B cell (primary cell): Measurements from ENCODE around the gene ANXA1. TPM values are rescaled to one million over a fixed set of nuclear protein-coding genes. Genes with fewer than 3 reads are reported as not detected.

Experiments
- ATAC-seq: fragments of 200-7000 bp; cut with Tn5 transposase; one replicate; pipeline ENCODE4 v1.10.0; 2021; ENCODE audit warnings: low read depth, mild to moderate bottlenecking, moderate number of reproducible peaks, moderate library complexity
- CTCF ChIA-PET: fragments of 350-600 bp; sonication (Branson Sonifier 250); formaldehyde crosslinking; loops from one replicate; lab custom pipeline; 2021; ENCODE audit warnings: antibody characterized with exemption, inconsistent platforms; lab: Charles Lee
- POLR2A ChIA-PET: fragments of 350-600 bp; sonication (Branson Sonifier 250); formaldehyde crosslinking; loops from one replicate; lab custom pipeline; 2021; ENCODE audit warnings: antibody characterized with exemption; lab: Charles Lee
- DNase-seq: peaks from one replicate; pipeline ENCODE4 v3.0.0; 2013
- H2AFZ ChIP-seq: 2 replicates; pipeline ENCODE4 v1.6.1; 2012; ENCODE audit warnings: mild to moderate bottlenecking, low read depth, low read length; ENCODE audit not compliant: insufficient read depth, poor library complexity, severe bottlenecking
- H3K27ac ChIP-seq, 2 donors: 1 replicate in 1 of 2; 2 replicates in 1 of 2; pipeline ENCODE4 v1.5.1; 2012 to 2013; ENCODE audit warnings: low read length in 2 of 2, mild to moderate bottlenecking in 2 of 2, moderate library complexity in 1 of 2
- H3K27me3 ChIP-seq, 4 experiments: fragments of 200-600 bp in 1 of 4; sonication (generic) in 1 of 4; replicated peaks in 1 of 4; 1 replicate in 2 of 4; 2 replicates in 2 of 4; pipeline versions ENCODE4 v1.6.1 to v1.7.0; 2013 to 2016; ENCODE audit warnings: low read length in 3 of 4, mild to moderate bottlenecking in 2 of 4, mixed read lengths in 1 of 4, moderate library complexity in 1 of 4; ENCODE audit not compliant: insufficient read depth in 4 of 4, control insufficient read depth in 3 of 4; ENCODE audit errors: control extremely low read depth in 1 of 4
- H3K36me3 ChIP-seq, 2 experiments: replicated peaks in 1 of 2; 1 replicate in 1 of 2; 2 replicates in 1 of 2; pipeline versions ENCODE4 v1.6.1 to v1.7.1; 2013; ENCODE audit warnings: low read length in 1 of 2; ENCODE audit not compliant: insufficient read depth in 2 of 2, control insufficient read depth in 1 of 2; ENCODE audit errors: control extremely low read depth in 1 of 2, extremely low read depth in 1 of 2
- H3K4me1 ChIP-seq, 2 donors: fragments of 200-600 bp in 1 of 2; sonication (generic) in 1 of 2; 1 replicate in 1 of 2; 2 replicates in 1 of 2; pipeline versions ENCODE4 v1.5.1 to v1.6.1; 2013 to 2017; ENCODE audit warnings: low read length in 2 of 2; ENCODE audit not compliant: control insufficient read depth in 2 of 2, insufficient read depth in 2 of 2
- H3K4me2 ChIP-seq: replicated peaks from 2 replicates; pipeline ENCODE3; 2012; ENCODE audit warnings: mild to moderate bottlenecking, low read depth, low read length; ENCODE audit not compliant: poor library complexity, severe bottlenecking
- H3K4me3 ChIP-seq, 5 experiments: fragments of 200-600 bp in 1 of 5; sonication (generic) in 1 of 5; 1 replicate in 3 of 5; 2 replicates in 2 of 5; pipeline versions ENCODE4 v1.5.1 to v1.7.0; 2011 to 2016; ENCODE audit warnings: low read length in 4 of 5, mild to moderate bottlenecking in 4 of 5, low read depth in 2 of 5, control low read depth in 1 of 5, moderate library complexity in 1 of 5; ENCODE audit not compliant: insufficient read depth in 1 of 5; ENCODE audit errors: control extremely low read depth in 1 of 5, extremely low read depth in 1 of 5
- H3K79me2 ChIP-seq: fragments of 200-600 bp; sonication (generic); one replicate; pipeline ENCODE4 v1.6.0; 2016; ENCODE audit warnings: low read length; ENCODE audit not compliant: control insufficient read depth, insufficient read depth
- H3K9ac ChIP-seq: fragments of 200-600 bp; sonication (generic); 2 replicates; pipeline ENCODE4 v1.6.1; 2017; ENCODE audit warnings: mild to moderate bottlenecking, low read length, moderate library complexity
- H3K9me3 ChIP-seq, 3 donors: one replicate each; pipeline versions ENCODE4 v1.6.1 to v1.7.1; 2013; ENCODE audit warnings: low read length in 2 of 3; ENCODE audit not compliant: control insufficient read depth in 2 of 3, insufficient read depth in 1 of 3; ENCODE audit errors: control extremely low read depth in 1 of 3
- H4K20me1 ChIP-seq: 2 replicates; pipeline ENCODE4 v1.6.0; 2012; ENCODE audit warnings: mild to moderate bottlenecking, low read length; ENCODE audit not compliant: insufficient read depth, control insufficient read depth, poor library complexity, severe bottlenecking
- H3K27ac Mint-ChIP-seq: one replicate; pipeline ENCODE4 v1.8.0; 2021; ENCODE audit warnings: mixed read lengths
- H3K27me3 Mint-ChIP-seq: one replicate; pipeline ENCODE4 v1.8.0; 2021; ENCODE audit warnings: mixed read lengths
- H3K4me1 Mint-ChIP-seq: one replicate; pipeline ENCODE4 v1.8.0; 2021; ENCODE audit warnings: mixed read lengths
- H3K4me3 Mint-ChIP-seq: one replicate; pipeline ENCODE4 v1.8.0; 2021; ENCODE audit warnings: mixed read lengths
- H3K9me3 Mint-ChIP-seq: one replicate; pipeline ENCODE4 v1.8.0; 2022; ENCODE audit warnings: mixed read lengths; ENCODE audit not compliant: insufficient read depth
- CTCF ChIP-seq: fragments of 200-600 bp; IDR thresholded peaks from one replicate; pipeline ENCODE4 v1.8.0; 2022; ENCODE audit warnings: antibody characterized with exemption, mild to moderate bottlenecking
- EZH2 ChIP-seq: IDR thresholded peaks from 2 replicates; pipeline ENCODE4 v1.6.1; 2012; ENCODE audit warnings: borderline replicate concordance, low read depth, mild to moderate bottlenecking, moderate library complexity, low read length; ENCODE audit not compliant: insufficient read depth, poor library complexity, severe bottlenecking
- whole genome bisulfite sequencing: methylation state at CpG from one replicate; pipeline ENCODE4 v1.1.5; 2013; ENCODE audit warnings: missing lambda C conversion rate; ENCODE audit not compliant: insufficient coverage; 5-methylcytosine and 5-hydroxymethylcytosine counted together
- intact Hi-C: fragments of 100-400 bp; cut with micrococcal nuclease; formaldehyde crosslinking; loops from one replicate; pipeline ENCODE4 v1.10.0; 2022
- polyA plus RNA-seq: library from polyadenylated mRNA; depleted of rRNA; stranded (reverse); fragments of >200 nt; gene quantifications from 2 replicates; pipeline ENCODE4 v1.2.3, GENCODE V29; 2012
- total RNA-seq, 2 donors: library from RNA; stranded (reverse); fragments of 120-200 nt in 1 of 2; gene quantifications; 1 replicate in 1 of 2; 2 replicates in 1 of 2; pipeline versions ENCODE4 v1.2.3 to v1.2.4, GENCODE V29; 2013 to 2022

The ANXA1 gene
- total and polyA plus RNA-seq, 2 donors (not counting 1 experiment from before 2014, with no cell fraction given): 0.99 to 15.4 TPM

GRCh38 chr9:73215249-73215648 is 63.6 kb downstream of the ANXA1 start:
- Histone ChIP-seq H3K9ac (no peak overlapping the region), H3K79me2 (no peaks in the 10 kb centered on the region), H3K27me3 (no peaks in the 10 kb centered on the region), H3K27ac (no peak overlapping the region), H3K4me1 (no peaks in the 10 kb centered on the region), H2AFZ (no peak overlapping the region), H4K20me1 (no peaks in the 10 kb centered on the region), H3K4me2 (no peak overlapping the region), H3K9me3 (peaks cover 0 to 5% (median 0%) of the 10 kb centered on the region in 3 donors), H3K36me3 (no peaks in the 10 kb centered on the region), H3K4me3 (no peak overlapping the region)
- WGBS: 100% methylated on average over 1 of the region's 3 CpGs
- intact Hi-C loops: no loop called here
- TF ChIP-seq EZH2 (no peak), CTCF (no peak)
- H3K27ac Mint-ChIP-seq: no peak overlapping the region
- DNase-seq (no peak), ATAC-seq (no peak)
- H3K27me3 Mint-ChIP-seq: peaks cover 5% of the 10 kb centered on the region
- no peaks in the 10 kb centered on the region for H3K4me1 Mint-ChIP-seq
- ChIA-PET POLR2A (no interaction called here), CTCF (no interaction called here)
- H3K9me3 Mint-ChIP-seq: no peaks in the 10 kb centered on the region
- no peak overlapping the region for H3K4me3 Mint-ChIP-seq

GRCh38 chr9:73216100-73216499 is 64.4 kb downstream of the ANXA1 start:
- ChIA-PET CTCF (no interaction called here), POLR2A (no interaction called here)
- H3K9me3 Mint-ChIP-seq: no peaks in the 10 kb centered on the region
- H3K27ac Mint-ChIP-seq: no peak overlapping the region
- H3K9ac ChIP-seq: no peak overlapping the region
- H3K27me3 Mint-ChIP-seq: peaks cover 5% of the 10 kb centered on the region
- peaks cover 0 to 5% (median 0%) of the 10 kb centered on the region in 3 donors for H3K9me3 ChIP-seq
- H3K4me3 Mint-ChIP-seq: no peak overlapping the region
- H3K79me2 ChIP-seq: no peaks in the 10 kb centered on the region
- no peak overlapping the region for H2AFZ ChIP-seq
- no peaks in the 10 kb centered on the region for H4K20me1 ChIP-seq
- intact Hi-C loops: no loop called here
- H3K36me3 ChIP-seq: no peaks in the 10 kb centered on the region
- ATAC-seq: no peak
- TF ChIP-seq EZH2 (no peak), CTCF (no peak)
- H3K4me3 ChIP-seq: no peak overlapping the region
- no peaks in the 10 kb centered on the region for H3K27me3 ChIP-seq
- no peaks in the 10 kb centered on the region for H3K4me1 ChIP-seq
- H3K4me1 Mint-ChIP-seq: no peaks in the 10 kb centered on the region
- no peak overlapping the region for H3K27ac ChIP-seq
- no peak for DNase-seq
- no peak overlapping the region for H3K4me2 ChIP-seq

Other genes starting within 250 kb of the ANXA1 start
- not detected in 2 replicates for gene ALDH1A1, start 198.8 kb upstream of the ANXA1 start, total RNA-seq
- gene ALDH1A1, start 198.8 kb upstream of the ANXA1 start, polyA plus RNA-seq: 0.06 and 0.43 TPM in 2 replicates